Esophagus (tissue), 2 donors: ENCODE measurements around the gene NAP1L4. TPM values are rescaled to one million over a fixed set of nuclear protein-coding genes. Genes with fewer than 3 reads are reported as not detected.
A peak's percentile ranks its signal among the peaks of the same experiment; 100 is the strongest.

ENCODE experiments used
- H3K27ac ChIP-seq, 2 donors: one replicate each; pipeline ENCODE4 v1.5.1; 2013; ENCODE audit warnings: low read depth in 2 of 2, mild to moderate bottlenecking in 2 of 2, inconsistent platforms in 1 of 2, low read length in 1 of 2, moderate library complexity in 1 of 2
- H3K27me3 ChIP-seq, 2 donors: one replicate each; pipeline ENCODE4 v1.6.1; 2013; ENCODE audit warnings: low read length in 2 of 2, control low read depth in 1 of 2, mild to moderate bottlenecking in 1 of 2; ENCODE audit not compliant: insufficient read depth in 2 of 2, control insufficient read depth in 1 of 2
- H3K36me3 ChIP-seq, 2 donors: one replicate each; pipeline ENCODE4 v1.6.1; 2013; ENCODE audit warnings: low read length in 1 of 2; ENCODE audit not compliant: control insufficient read depth in 2 of 2, insufficient read depth in 2 of 2
- H3K4me1 ChIP-seq, 2 donors: one replicate each; pipeline ENCODE4 v1.6.1; 2013; ENCODE audit warnings: low read length in 1 of 2; ENCODE audit not compliant: control insufficient read depth in 2 of 2, insufficient read depth in 2 of 2
- H3K4me3 ChIP-seq, 2 donors: one replicate each; pipeline ENCODE4 v1.5.1; 2013; ENCODE audit warnings: low read length in 2 of 2, mild to moderate bottlenecking in 2 of 2, low read depth in 1 of 2, moderate library complexity in 1 of 2
- H3K9me3 ChIP-seq, 2 donors: one replicate each; pipeline ENCODE4 v1.6.1; 2013; ENCODE audit warnings: mild to moderate bottlenecking in 2 of 2, low read depth in 1 of 2, low read length in 1 of 2, moderate library complexity in 1 of 2; ENCODE audit not compliant: control insufficient read depth in 2 of 2, insufficient read depth in 1 of 2
- WGBS, 2 donors: extraction: QIAGEN DNeasy Blood & Tissue Kit; methylation state at CpG; one replicate each; pipeline ENCODE4 v1.1.7; 2013; 5-methylcytosine and 5-hydroxymethylcytosine counted together
- polyA plus RNA-seq, 2 donors: library from polyadenylated mRNA; stranded (reverse); fragments of 200-250 nt; gene quantifications; one replicate each; pipeline ENCODE4 v1.2.3, GENCODE V29; 2013
- donor health status: healthy with polysubstance abuse.
- donor health status: Bipolar disorder and iron deficiency.

Gene NAP1L4
- polyA plus RNA-seq, 2 donors, result 66.0 to 68.6 TPM

DNA sequence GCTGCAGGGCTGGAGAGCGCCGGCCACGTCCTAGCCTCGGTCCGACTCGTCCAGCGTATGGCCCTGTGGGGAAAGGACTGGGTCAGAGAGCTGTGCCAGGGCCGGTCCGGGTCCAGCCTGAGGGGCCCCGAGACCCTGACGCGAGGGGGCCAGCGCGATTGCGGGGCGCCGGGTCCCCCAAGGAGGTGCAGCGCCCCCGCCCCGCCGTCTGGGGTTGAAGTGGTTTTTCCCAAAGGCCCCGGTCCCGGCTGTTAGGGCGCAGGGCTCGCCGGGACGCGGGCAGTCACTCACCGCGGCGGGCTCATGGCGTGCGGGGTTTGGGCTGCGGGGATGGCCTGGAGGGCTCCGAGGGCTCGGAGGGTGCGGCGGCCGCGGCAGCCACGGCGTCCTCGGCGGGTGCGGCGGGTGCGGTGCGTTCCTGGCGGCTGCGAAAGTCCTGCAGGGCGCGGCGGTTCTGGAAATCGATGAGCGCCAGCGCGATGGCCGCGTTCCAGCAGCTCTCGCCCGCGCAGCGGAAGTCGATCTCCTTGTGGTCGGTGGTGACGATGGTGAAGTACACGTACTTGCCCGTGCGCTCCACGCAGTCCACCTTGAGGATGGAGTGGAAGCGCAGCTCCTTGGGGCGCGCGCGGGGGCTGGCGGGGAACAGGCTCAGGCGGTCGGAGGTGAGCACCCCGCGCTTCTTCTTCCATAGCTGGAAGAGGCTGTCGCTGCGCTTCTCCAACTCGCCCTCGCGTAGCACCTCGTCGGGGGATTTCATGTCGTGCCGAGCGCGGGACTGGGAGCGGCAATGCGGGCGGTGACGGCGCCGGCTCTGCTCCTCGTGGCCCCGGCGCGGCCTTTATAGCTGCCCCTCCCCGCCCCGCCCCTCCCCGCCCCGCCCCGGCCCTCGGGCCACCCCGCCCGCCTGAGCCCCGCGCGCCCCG, 63.3 kb downstream of the NAP1L4 start, which contains the start of gene PHLDA2:
PHLDA2 (minus strand) TSS at position 816 of the 926 bp plus-strand sequence; CDS start at position 760, 56 bp downstream.
- H3K27ac ChIP-seq, result peak within 1 kb of the TSS; percentile 82 to 96
- 0 to 2% methylated on average over 98 to 113 of the region's 113 CpGs for WGBS, 2 donors
- no peaks in the 10 kb centered on the region for H3K27me3 ChIP-seq
- H3K4me3 ChIP-seq, result peak within 1 kb of the TSS; percentile 62 to 86
- H3K9me3 ChIP-seq, result no peaks in the 10 kb centered on the region
- H3K36me3 ChIP-seq, result no peaks in the 10 kb centered on the region
- H3K4me1 ChIP-seq, result peaks cover 0 to 33% of the 10 kb centered on the region in 2 donors

DNA sequence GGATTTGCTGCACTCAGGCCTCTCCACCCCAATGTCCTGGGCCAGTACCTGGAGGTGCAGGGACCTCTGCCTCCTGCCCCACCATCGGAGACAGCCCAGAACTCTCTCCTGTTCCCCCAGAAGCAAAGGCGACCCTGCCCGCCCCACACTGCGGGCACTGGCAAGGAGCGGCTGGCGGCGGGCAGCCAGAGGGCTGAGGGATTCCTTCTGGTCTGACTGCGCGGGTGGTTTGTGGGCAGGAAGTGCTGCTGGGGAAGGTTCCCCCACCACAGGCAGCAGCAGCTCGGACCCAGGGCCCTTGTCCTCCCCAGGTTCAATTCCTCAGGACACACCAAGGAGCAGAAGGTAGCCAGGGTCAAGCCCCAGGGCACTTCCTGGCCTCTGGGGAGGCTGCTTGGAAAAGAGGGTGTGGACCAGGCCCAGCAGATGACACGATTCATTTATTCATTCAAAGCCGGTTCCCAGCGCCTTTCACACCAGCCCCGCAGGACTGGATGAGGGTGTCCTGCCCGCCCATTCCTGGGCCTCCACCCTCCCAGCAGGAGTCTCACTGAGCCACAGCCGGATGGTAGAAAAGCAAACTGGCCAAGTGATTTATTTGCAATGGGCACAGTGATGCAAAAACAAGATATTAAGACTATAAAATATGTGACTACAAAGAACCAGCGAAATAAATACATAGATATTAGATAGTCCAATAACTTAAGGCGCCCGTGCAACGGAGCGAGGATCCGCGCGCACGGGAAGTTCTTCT, 64.1 kb downstream of the NAP1L4 start:
- WGBS, 2 donors, result 30 to 33% methylated on average over 25 of the region's 25 CpGs
- no peaks in the 10 kb centered on the region for H3K27me3 ChIP-seq
- H3K4me3 ChIP-seq, result peak overlapping the region; percentile 62 to 86
- H3K4me1 ChIP-seq, result peaks cover 0 to 28% of the 10 kb centered on the region in 2 donors
- H3K9me3 ChIP-seq, result no peaks in the 10 kb centered on the region
- peak overlapping the region; percentile 82 to 96 for H3K27ac ChIP-seq
- no peaks in the 10 kb centered on the region for H3K36me3 ChIP-seq

GRCh38 chr11:2927121-2927800, 64.9 kb downstream of the NAP1L4 start:
- Histone ChIP-seq H3K27ac (no peak overlapping the region), H3K27me3 (no peaks in the 10 kb centered on the region)

GRCh38 chr11:2926611-2927051, 65.5 kb downstream of the NAP1L4 start:
- Histone ChIP-seq H3K27me3 (no peaks in the 10 kb centered on the region), H3K9me3 (no peaks in the 10 kb centered on the region), H3K36me3 (no peaks in the 10 kb centered on the region), H3K4me1 (peaks cover 0 to 23% of the 10 kb centered on the region in 2 donors), H3K27ac (no peak overlapping the region), H3K4me3 (no peak overlapping the region)
- WGBS, 2 donors, result 90 to 96% methylated on average over 11 of the region's 11 CpGs

More at GRCh38 chr11:2927121-2927800, 64.9 kb downstream of the NAP1L4 start:
- no peaks in the 10 kb centered on the region for H3K9me3 ChIP-seq
- H3K36me3 ChIP-seq, result no peaks in the 10 kb centered on the region
- H3K4me3 ChIP-seq, result peak overlapping the region in 1 of 2 donors; percentile 62
- peaks cover 0 to 23% of the 10 kb centered on the region in 2 donors for H3K4me1 ChIP-seq
- whole genome bisulfite sequencing, 2 donors, result 81 to 88% methylated on average over 12 of the region's 12 CpGs

DNA sequence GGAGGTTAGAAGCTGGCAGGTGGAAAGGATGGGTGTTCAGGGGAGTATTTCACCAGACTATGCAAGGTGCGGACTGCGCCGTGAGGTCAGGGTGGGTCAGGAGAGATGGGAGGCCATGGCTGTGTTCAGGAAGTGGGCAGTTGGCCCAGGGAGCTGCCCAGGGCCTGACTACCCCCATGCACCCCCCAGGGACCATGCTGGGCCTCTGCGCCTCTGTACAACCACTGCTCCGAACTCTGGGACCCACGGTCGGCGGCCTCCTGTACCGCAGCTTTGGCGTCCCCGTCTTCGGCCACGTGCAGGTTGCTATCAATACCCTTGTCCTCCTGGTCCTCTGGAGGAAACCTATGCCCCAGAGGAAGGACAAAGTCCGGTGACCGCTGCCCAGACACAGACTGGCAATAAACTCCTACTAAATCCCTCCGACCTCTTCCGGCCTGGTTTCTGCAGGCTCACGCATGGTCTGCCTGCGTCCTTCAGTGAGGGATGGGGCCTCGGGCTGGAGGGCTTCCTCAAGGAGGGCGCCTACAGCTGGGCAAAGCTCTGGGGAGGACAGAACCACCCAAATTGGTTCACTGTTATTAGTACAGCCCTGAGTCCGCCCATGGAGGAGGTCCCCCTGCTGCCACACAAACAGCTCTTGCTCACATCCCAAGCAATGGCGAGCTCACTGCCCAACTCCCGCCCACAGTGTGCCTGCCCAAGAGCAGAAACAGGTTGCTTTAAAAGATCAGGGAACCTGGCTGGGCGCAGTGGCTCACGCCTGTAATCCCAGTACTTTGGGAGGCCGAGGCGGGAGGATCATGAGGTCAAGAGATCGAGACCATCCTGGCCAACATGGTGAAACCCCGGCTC, 67.1 kb downstream of the NAP1L4 start:
- no peaks in the 10 kb centered on the region for H3K9me3 ChIP-seq
- no peaks in the 10 kb centered on the region for H3K36me3 ChIP-seq
- peaks cover 0 to 22% of the 10 kb centered on the region in 2 donors for H3K4me1 ChIP-seq
- H3K27me3 ChIP-seq, result no peaks in the 10 kb centered on the region
- WGBS, 2 donors, result 90 to 91% methylated on average over 30 of the region's 30 CpGs
- no peak overlapping the region for H3K4me3 ChIP-seq
- H3K27ac ChIP-seq, result no peak overlapping the region

DNA sequence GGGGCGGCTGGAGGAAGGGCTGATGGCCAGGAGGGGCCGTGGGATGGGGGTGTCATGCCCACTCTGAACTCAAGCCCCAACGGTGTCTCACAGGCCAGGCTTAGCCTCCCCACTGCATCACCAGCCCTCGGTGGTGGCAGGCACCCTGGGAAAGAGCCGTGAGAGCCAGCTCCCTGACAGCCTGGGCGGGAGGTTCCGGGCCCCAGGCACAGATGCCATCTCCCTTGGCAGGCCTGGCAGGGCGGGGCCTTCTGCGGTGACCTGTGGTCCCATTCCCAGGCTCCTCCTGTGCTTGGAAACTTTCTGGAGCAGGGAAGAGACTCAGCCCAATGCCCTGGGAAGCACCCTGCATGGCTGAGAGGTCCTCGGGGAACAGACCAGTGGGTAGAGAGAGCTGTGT, 67.7 kb downstream of the NAP1L4 start:
- no peaks in the 10 kb centered on the region for H3K9me3 ChIP-seq
- H3K27me3 ChIP-seq, result no peaks in the 10 kb centered on the region
- no peaks in the 10 kb centered on the region for H3K36me3 ChIP-seq
- no peak overlapping the region for H3K4me3 ChIP-seq
- no peak overlapping the region for H3K27ac ChIP-seq
- peaks cover 0 to 18% of the 10 kb centered on the region in 2 donors for H3K4me1 ChIP-seq
- WGBS, 2 donors, result 47 to 50% methylated on average over 10 of the region's 10 CpGs

- no peak overlapping the region for H3K4me3 ChIP-seq
- no peaks in the 10 kb centered on the region for H3K36me3 ChIP-seq
- H3K27ac ChIP-seq, result no peak overlapping the region
- 76 to 83% methylated on average over 21 to 22 of the region's 22 CpGs for WGBS, 2 donors
- H3K4me1 ChIP-seq, result peaks cover 0 to 18% of the 10 kb centered on the region in 2 donors
- no peaks in the 10 kb centered on the region for H3K27me3 ChIP-seq
- no peaks in the 10 kb centered on the region for H3K9me3 ChIP-seq
These were observed 68.4 kb downstream of the NAP1L4 start for GRCh38 chr11:2923446-2924375.

DNA sequence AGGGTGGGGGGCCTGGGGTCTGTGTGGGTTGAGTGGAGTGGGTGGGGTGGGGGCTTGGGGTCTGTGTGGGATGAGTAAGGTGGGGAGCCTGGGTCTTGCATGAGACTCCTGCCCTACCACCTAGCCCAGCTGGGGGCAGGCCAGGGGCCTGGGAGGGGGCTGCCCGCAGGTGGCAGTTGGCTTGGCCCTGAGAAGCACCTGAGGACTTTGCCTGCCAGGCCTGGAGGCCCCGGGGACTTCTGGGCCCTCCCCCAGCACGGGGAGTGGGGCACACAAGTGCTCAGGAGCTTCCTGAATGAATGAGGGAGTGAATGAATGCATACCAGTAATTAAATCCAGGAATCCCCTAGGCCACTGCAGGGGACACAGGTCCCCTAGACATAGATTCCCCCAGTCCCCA, 69.5 kb downstream of the NAP1L4 start:
- H3K4me3 ChIP-seq, result no peak overlapping the region
- H3K4me1 ChIP-seq, result peaks cover 0 to 13% of the 10 kb centered on the region in 2 donors
- H3K36me3 ChIP-seq, result peaks cover 0 to 3% of the 10 kb centered on the region in 2 donors
- H3K27ac ChIP-seq, result no peak overlapping the region
- no peaks in the 10 kb centered on the region for H3K27me3 ChIP-seq
- 61 to 68% methylated on average over 3 of the region's 3 CpGs for WGBS, 2 donors
- H3K9me3 ChIP-seq, result no peaks in the 10 kb centered on the region
